Measurements from ENCODE around the gene P2RY12. TPM values are rescaled to one million over a fixed set of nuclear protein-coding genes. Genes with fewer than 3 reads are reported as not detected.
"Not testable (repeated sequence)": the region's sequence is repeated elsewhere in the genome, so short reads cannot be mapped to it uniquely, and the experiment has no call there.

P2RY12 gene
- total RNA-seq, 4 donors from 2014 or later, result 0.34 to 2.1 (median 0.46) TPM; not detected in 1

GRCh38 chr3:151400341-151400740 is 15.8 kb upstream of the P2RY12 start:
- no peak for TF ChIP-seq POLR2A (IDR thresholded peaks at IDR 0.05)
- TF ChIP-seq, protein P1, sequence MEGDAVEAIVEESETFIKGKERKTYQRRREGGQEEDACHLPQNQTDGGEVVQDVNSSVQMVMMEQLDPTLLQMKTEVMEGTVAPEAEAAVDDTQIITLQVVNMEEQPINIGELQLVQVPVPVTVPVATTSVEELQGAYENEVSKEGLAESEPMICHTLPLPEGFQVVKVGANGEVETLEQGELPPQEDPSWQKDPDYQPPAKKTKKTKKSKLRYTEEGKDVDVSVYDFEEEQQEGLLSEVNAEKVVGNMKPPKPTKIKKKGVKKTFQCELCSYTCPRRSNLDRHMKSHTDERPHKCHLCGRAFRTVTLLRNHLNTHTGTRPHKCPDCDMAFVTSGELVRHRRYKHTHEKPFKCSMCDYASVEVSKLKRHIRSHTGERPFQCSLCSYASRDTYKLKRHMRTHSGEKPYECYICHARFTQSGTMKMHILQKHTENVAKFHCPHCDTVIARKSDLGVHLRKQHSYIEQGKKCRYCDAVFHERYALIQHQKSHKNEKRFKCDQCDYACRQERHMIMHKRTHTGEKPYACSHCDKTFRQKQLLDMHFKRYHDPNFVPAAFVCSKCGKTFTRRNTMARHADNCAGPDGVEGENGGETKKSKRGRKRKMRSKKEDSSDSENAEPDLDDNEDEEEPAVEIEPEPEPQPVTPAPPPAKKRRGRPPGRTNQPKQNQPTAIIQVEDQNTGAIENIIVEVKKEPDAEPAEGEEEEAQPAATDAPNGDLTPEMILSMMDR (IDR thresholded peaks at IDR 0.05), result no peak
- intact Hi-C loops (cut with DNase I; ENCODE audit: low total_unique reads), result no loop called here
- WGBS, 2 donors, result 80 to 86% methylated on average over 4 of the region's 4 CpGs

GRCh38 chr3:151398895-151399294 is 14.3 kb upstream of the P2RY12 start:
- intact Hi-C loops (cut with DNase I; ENCODE audit: low total_unique reads), result no loop called here
- TF ChIP-seq, protein P1 (IDR thresholded peaks at IDR 0.05), result no peak
- TF ChIP-seq POLR2A (IDR thresholded peaks at IDR 0.05), result no peak
- H3K4me3 ChIP-seq (ENCODE audit: low read depth, poor library complexity, severe bottlenecking), result no peak overlapping the region
- WGBS, 2 donors, result 90 to 91% methylated on average over 5 of the region's 5 CpGs
- no peak for DNase-seq (ENCODE audit: low spot score in 2 of 2)

More at GRCh38 chr3:151400341-151400740, 15.8 kb upstream of the P2RY12 start:
- no peak for DNase-seq (ENCODE audit: low spot score in 2 of 2)
- H3K4me3 ChIP-seq (ENCODE audit: low read depth, poor library complexity, severe bottlenecking), result no peak overlapping the region

DNA sequence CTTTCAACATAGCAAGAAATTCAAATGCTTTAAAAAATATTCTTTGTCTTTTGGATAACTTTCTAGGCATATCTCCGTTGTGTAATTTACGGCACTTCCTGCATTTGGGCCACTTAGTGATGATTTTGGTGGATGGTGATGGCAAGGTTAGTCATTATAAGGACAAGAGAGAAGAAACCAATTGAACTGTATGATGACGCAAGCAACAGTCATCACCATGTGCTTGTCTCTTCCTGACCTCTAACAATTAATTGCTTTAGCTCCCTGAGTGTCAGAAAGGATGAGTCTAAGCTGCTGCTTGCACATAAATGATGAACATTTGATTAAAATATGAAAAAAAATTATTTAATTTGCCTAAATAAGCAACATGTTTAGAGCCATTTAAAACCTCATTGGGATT is 11.3 kb upstream of the P2RY12 start:
- no peak for DNase-seq (ENCODE audit: low spot score in 2 of 2)
- intact Hi-C loops (cut with DNase I; ENCODE audit: low total_unique reads), result no loop called here
- WGBS, 2 donors, result 76 to 94% methylated on average over 3 of the region's 3 CpGs
- TF ChIP-seq POLR2A (IDR thresholded peaks at IDR 0.05), result no peak
- TF ChIP-seq, protein P1 (IDR thresholded peaks at IDR 0.05), result no peak
- H3K4me3 ChIP-seq (ENCODE audit: low read depth, poor library complexity, severe bottlenecking), result no peak overlapping the region

- no peak for DNase-seq (ENCODE audit: low spot score in 2 of 2)
- WGBS, 2 donors, result 51 to 63% methylated on average over 8 of the region's 8 CpGs
- TF ChIP-seq, protein P1 (IDR thresholded peaks at IDR 0.05), result no peak
- no peak for TF ChIP-seq POLR2A (IDR thresholded peaks at IDR 0.05)
Measured at GRCh38 chr3:151394611-151395010, 10.1 kb upstream of the P2RY12 start.

GRCh38 chr3:151393941-151394340 is 9.4 kb upstream of the P2RY12 start:
- intact Hi-C loops (cut with DNase I; ENCODE audit: low total_unique reads), result no loop called here
- no peak for DNase-seq (ENCODE audit: low spot score in 2 of 2)
- WGBS, 2 donors, result 63 to 65% methylated on average over 4 of the region's 4 CpGs
- no peak overlapping the region for H3K4me3 ChIP-seq (ENCODE audit: low read depth, poor library complexity, severe bottlenecking)
- TF ChIP-seq, protein P1 (IDR thresholded peaks at IDR 0.05), result no peak
- no peak for TF ChIP-seq POLR2A (IDR thresholded peaks at IDR 0.05)

More at GRCh38 chr3:151394611-151395010, 10.1 kb upstream of the P2RY12 start:
- intact Hi-C loops (cut with DNase I; ENCODE audit: low total_unique reads), result no loop called here
- no peak overlapping the region for H3K4me3 ChIP-seq (ENCODE audit: low read depth, poor library complexity, severe bottlenecking)

GRCh38 chr3:151393146-151393830 is 8.7 kb upstream of the P2RY12 start:
- no peak overlapping the region for H3K4me3 ChIP-seq (ENCODE audit: low read depth, poor library complexity, severe bottlenecking)
- WGBS, 2 donors, result 76 to 83% methylated on average over 3 of the region's 3 CpGs
- TF ChIP-seq, protein P1 (IDR thresholded peaks at IDR 0.05), result no peak
- TF ChIP-seq POLR2A (IDR thresholded peaks at IDR 0.05), result no peak
- intact Hi-C loops (cut with DNase I; ENCODE audit: low total_unique reads), result no loop called here
- DNase-seq (ENCODE audit: low spot score in 2 of 2), result no peak

DNA sequence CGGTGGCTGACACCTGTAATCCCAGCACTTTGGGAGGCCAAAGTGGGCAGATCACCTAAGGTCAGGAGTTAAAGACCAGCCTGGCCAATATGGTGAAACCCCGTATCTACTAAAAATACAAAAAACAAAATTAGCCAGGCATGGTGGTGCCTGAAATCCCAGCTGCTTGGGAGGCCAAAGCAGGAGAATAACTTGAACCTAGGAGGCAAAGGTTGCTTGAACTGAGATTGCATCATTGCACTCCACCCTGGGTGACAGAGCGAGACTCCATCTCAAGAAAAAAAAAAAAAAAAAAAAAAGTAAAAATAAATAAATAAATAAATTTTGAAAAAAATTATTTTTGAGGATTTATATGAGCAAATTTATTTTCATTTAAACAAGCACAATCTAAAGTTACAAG is 7.6 kb upstream of the P2RY12 start:
- DNase-seq (ENCODE audit: low spot score in 2 of 2); H3K4me3 ChIP-seq (ENCODE audit: low read depth, poor library complexity, severe bottlenecking); intact Hi-C loops (cut with DNase I; ENCODE audit: low total_unique reads): not testable (repeated sequence)
- 90 to 93% methylated on average over 3 of the region's 3 CpGs for WGBS, 2 donors
